T-helper 17 cell (primary cell): ENCODE data around the gene ZNF682. TPM values are rescaled to one million over a fixed set of nuclear protein-coding genes. Genes with fewer than 3 reads are reported as not detected.
"Not testable (repeated sequence)": the region's sequence is repeated elsewhere in the genome, so short reads cannot be mapped to it uniquely, and the experiment has no call there.

Experiments used
- ATAC-seq: fragments of 150-1000 bp; cut with Tn5 transposase; 2 replicates; pipeline ENCODE4 v1.10.0; 2021; ENCODE audit warnings: mild to moderate bottlenecking, moderate library complexity
- DNase-seq, 3 donors: peaks; one replicate each; pipeline versions ENCODE4 v3.0.0 to v3.0.0-alpha.2; 2020 to 2021
- H3K9me3 ChIP-seq: one replicate; pipeline ENCODE4 v1.7.0; 2013; ENCODE audit warnings: low read length, mild to moderate bottlenecking; ENCODE audit not compliant: control insufficient read depth, poor library complexity, severe bottlenecking
- H3K27ac Mint-ChIP-seq: one replicate; pipeline ENCODE4 v1.8.0; 2022; ENCODE audit warnings: mild to moderate bottlenecking, moderate library complexity, mixed read lengths
- H3K27me3 Mint-ChIP-seq: one replicate; pipeline ENCODE4 v1.8.0; 2022; ENCODE audit warnings: mixed read lengths
- H3K36me3 Mint-ChIP-seq: one replicate; pipeline ENCODE4 v1.8.0; 2022; ENCODE audit warnings: low read depth, mixed read lengths
- H3K4me1 Mint-ChIP-seq: one replicate; pipeline ENCODE4 v1.8.0; 2022; ENCODE audit warnings: mild to moderate bottlenecking, mixed read lengths
- H3K4me3 Mint-ChIP-seq: one replicate; pipeline ENCODE4 v1.8.0; 2022; ENCODE audit warnings: mild to moderate bottlenecking, moderate library complexity, mixed read lengths
- total RNA-seq, 4 donors: library from RNA in 2 of 4; stranded (reverse) in 2 of 4; gene quantifications; one replicate each; pipeline ENCODE4 v1.2.3 and lab custom pipeline; 2022 to 2026

Gene ZNF682
- total RNA-seq (1 to 10 TPM; 7.9 to 9.4 TPM), total RNA-seq (lab: John Stamatoyannopoulos, UW) (8.5 to 13.0 reads per million in 2 donors)

DNA sequence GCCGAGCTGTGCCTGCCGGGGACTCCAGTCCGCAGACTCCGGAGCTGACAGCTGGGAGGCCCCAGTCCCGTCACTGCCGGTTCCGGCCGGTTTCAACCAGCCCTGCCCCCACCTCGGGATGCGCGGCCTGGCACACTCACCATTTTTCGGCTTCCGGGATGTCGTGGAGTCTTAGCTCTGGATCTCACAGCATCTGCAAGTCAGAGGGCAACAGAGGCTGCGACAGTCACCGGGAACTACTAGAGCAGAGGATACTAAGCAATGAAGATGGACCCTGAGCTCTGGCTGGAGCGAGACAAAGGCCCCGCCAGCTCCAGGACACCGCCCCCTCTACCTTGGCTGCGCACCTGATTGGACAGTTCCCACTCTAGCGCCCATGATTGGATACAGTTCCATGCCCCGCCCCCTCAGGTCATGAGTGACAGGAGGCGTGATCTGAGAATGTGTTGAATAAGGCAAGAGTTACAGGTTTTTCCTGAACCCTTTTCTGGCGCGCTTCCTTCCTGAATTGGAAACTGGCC, at the start of gene ZNF682:
ZNF682 (minus strand) TSS at position 303 of the 521 bp plus-strand sequence; CDS start at position 143, 160 bp downstream.
- Mint-ChIP-seq H3K4me3 (peak within 1 kb of the TSS; percentile 95), H3K4me1 (peaks cover 4% of the 10 kb centered on the region), H3K27ac (peak within 1 kb of the TSS; percentile 51), H3K36me3 (no peaks in the 10 kb centered on the region), H3K27me3 (peaks cover 5% of the 10 kb centered on the region)
- H3K9me3 ChIP-seq, result no peaks in the 10 kb centered on the region
- DNase-seq, result peak; percentile 82 to 89 (median 86)
- ATAC-seq, result peak; percentile 99

DNA sequence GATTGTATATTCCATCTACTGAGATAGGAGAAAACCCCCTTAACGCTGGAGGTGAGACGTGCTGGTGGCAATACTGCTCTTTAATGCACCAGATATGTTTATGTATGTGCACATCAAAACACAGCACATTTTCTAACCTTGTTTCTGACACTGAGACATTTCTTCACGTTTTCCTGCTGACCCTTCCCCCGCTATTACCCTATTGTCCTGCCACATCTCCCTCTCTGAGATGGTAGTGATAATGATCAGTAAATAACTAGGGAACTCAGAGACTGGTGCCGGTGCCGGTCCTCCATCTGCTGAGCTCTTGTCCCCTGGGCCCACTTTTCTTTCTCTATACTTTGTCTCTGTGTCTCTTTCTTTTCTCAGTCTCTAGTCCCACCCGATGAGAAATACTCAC, 43.6 kb upstream of the ZNF682 start:
- peaks cover 12% of the 10 kb centered on the region for H3K4me1 Mint-ChIP-seq
- H3K27me3 Mint-ChIP-seq, H3K4me3 Mint-ChIP-seq, ATAC-seq, H3K36me3 Mint-ChIP-seq, H3K9me3 ChIP-seq, H3K27ac Mint-ChIP-seq, DNase-seq: not testable (repeated sequence)

DNA sequence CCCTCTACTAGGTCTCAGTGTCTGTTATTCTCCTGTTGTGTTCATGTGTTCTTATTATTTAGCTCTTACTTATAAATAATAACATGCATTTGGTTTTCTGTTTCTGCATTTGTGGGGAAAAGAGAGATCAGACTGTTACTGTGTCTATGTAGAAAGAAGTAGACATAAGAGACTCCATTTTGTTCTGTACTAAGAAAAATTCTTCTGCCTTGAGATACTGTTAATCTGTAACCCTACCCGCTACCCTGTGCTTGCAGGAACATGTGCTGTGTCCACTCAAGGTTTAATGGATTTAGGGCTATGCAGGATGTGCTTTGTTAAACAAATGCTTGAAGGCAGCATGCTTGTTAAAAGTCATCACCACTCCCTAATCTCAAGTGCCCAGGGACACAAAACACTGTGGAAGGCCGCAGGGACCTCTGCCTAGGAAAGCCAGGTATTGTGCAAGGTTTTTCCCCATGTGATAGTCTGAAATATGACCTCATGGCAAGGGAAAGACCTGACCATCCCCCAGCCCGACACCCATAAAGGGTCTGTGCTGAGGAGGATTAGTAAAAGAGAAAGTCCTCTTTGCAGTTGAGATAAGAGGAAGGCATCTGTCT, 43.0 kb upstream of the ZNF682 start:
- not testable (repeated sequence) for DNase-seq, H3K4me3 Mint-ChIP-seq, H3K36me3 Mint-ChIP-seq, H3K27ac Mint-ChIP-seq, H3K27me3 Mint-ChIP-seq, ATAC-seq, H3K9me3 ChIP-seq
- H3K4me1 Mint-ChIP-seq, result peaks cover 16% of the 10 kb centered on the region

DNA sequence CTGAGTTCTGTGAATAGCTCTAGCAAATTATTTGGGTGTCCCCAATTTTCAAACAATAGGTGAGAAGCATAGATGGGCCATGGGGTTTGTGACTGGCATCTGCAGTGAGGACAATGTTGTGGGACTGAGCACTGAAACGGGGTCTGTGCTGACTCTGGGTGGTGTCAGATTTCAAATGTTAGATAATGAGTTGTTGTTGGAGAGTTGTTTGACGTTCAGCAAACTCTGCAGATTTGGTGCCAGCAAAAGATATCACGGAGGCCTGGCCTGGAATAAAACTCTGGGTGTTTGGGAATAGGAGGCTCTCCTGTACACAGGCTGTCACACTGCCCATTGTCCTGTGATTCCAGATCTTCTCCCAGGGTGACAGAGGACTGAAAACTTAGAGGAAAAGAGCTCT, 41.4 kb upstream of the ZNF682 start:
- no peaks in the 10 kb centered on the region for H3K27me3 Mint-ChIP-seq
- no peak overlapping the region for H3K4me3 Mint-ChIP-seq
- H3K36me3 Mint-ChIP-seq, result no peaks in the 10 kb centered on the region
- H3K4me1 Mint-ChIP-seq, result peaks cover 16% of the 10 kb centered on the region
- no peak overlapping the region for H3K27ac Mint-ChIP-seq
- H3K9me3 ChIP-seq, result no peaks in the 10 kb centered on the region
- no peak for ATAC-seq
- no peak for DNase-seq

GRCh38 chr19:20079476-20079875, 40.2 kb upstream of the ZNF682 start:
- no peak overlapping the region for H3K27ac Mint-ChIP-seq
- H3K4me1 Mint-ChIP-seq, result peaks cover 16% of the 10 kb centered on the region
- H3K4me3 Mint-ChIP-seq, result peak overlapping the region; percentile 72
- H3K27me3 Mint-ChIP-seq, result no peaks in the 10 kb centered on the region
- ATAC-seq, result no peak
- no peaks in the 10 kb centered on the region for H3K36me3 Mint-ChIP-seq
- H3K9me3 ChIP-seq, result no peaks in the 10 kb centered on the region
- no peak for DNase-seq

GRCh38 chr19:20078581-20079031, 39.3 kb upstream of the ZNF682 start:
- Mint-ChIP-seq H3K27me3 (no peaks in the 10 kb centered on the region), H3K36me3 (no peaks in the 10 kb centered on the region), H3K4me1 (peaks cover 16% of the 10 kb centered on the region), H3K27ac (peak overlapping the region; percentile 72), H3K4me3 (peak overlapping the region; percentile 90)
- no peaks in the 10 kb centered on the region for H3K9me3 ChIP-seq
- DNase-seq (no peak), ATAC-seq (no peak)

GRCh38 chr19:20077791-20078463, 38.6 kb upstream of the ZNF682 start, which contains the start of gene ZNF90:
Gene ZNF90 (plus strand): TSS chr19:20078000. CDS start chr19:20078133, 133 bp downstream.
- no peaks in the 10 kb centered on the region for H3K36me3 Mint-ChIP-seq

GRCh38 chr19:20072936-20073335, 33.6 kb upstream of the ZNF682 start:
- no peak overlapping the region for H3K27ac Mint-ChIP-seq
- no peaks in the 10 kb centered on the region for H3K27me3 Mint-ChIP-seq
- H3K9me3 ChIP-seq, result no peaks in the 10 kb centered on the region
- H3K4me1 Mint-ChIP-seq, result peaks cover 4% of the 10 kb centered on the region
- no peaks in the 10 kb centered on the region for H3K36me3 Mint-ChIP-seq
- no peak for ATAC-seq
- H3K4me3 Mint-ChIP-seq, result no peak overlapping the region
- DNase-seq, result no peak

More at GRCh38 chr19:20077791-20078463, 38.6 kb upstream of the ZNF682 start, which contains the start of gene ZNF90:
- Mint-ChIP-seq H3K4me3 (peak within 1 kb of the TSS; percentile 90), H3K4me1 (peaks cover 16% of the 10 kb centered on the region), H3K27me3 (no peaks in the 10 kb centered on the region), H3K27ac (peak within 1 kb of the TSS; percentile 72)
- H3K9me3 ChIP-seq, result no peaks in the 10 kb centered on the region
- ATAC-seq (peak; percentile 99), DNase-seq (peak; percentile 63 to 80 (median 75))

- DNase-seq, result no peak
- no peak for ATAC-seq
- no peaks in the 10 kb centered on the region for H3K9me3 ChIP-seq
- H3K4me3 Mint-ChIP-seq, result no peak overlapping the region
- peaks cover 14% of the 10 kb centered on the region for H3K27me3 Mint-ChIP-seq
- no peaks in the 10 kb centered on the region for H3K4me1 Mint-ChIP-seq
- no peak overlapping the region for H3K27ac Mint-ChIP-seq
- H3K36me3 Mint-ChIP-seq, result no peaks in the 10 kb centered on the region
Observed at GRCh38 chr19:20070691-20071090, 31.4 kb upstream of the ZNF682 start.

DNA sequence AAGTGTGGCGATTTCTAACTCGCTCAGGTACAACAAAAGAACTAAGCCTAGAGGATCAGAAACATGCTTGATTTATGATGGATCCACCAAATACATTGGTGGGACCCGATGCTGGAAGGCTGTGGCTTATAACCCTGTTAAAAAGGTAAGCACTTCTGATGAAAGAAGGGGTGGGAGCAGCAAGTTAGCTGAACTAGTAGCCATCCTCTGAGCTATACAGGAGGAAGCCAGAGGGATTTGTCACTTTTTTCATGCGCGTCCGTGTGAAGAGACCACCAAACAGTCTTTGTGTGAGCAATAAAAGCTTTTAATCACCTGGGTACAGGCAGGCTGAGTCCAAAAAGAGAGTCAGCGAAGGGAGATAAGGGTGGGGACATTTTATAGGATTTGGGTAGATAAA, 29.3 kb upstream of the ZNF682 start:
- not testable (repeated sequence) for DNase-seq, H3K9me3 ChIP-seq, H3K4me1 Mint-ChIP-seq, H3K4me3 Mint-ChIP-seq, H3K27ac Mint-ChIP-seq, ATAC-seq, H3K36me3 Mint-ChIP-seq
- peaks cover 14% of the 10 kb centered on the region for H3K27me3 Mint-ChIP-seq

DNA sequence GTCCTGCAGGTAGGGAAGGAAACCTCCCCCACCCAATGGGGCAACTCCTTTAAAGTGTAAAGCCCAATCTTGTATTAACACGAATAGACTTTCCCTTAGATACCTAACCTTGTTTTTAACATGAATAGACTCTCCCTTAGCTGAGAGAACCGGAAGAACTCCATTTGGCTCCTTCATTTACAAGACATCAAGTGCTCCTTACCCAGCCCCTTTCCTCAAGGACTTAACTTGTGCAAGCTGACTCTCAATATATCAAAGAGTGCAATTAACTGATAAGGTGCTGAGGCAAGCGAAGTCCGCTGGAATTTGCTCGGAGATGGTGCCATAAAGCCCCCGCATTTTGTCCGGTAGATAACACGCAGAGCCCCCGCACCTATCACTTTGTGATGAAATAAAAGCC, 28.6 kb upstream of the ZNF682 start:
- no peaks in the 10 kb centered on the region for H3K4me1 Mint-ChIP-seq
- H3K27me3 Mint-ChIP-seq, result peaks cover 14% of the 10 kb centered on the region
- no peak overlapping the region for H3K4me3 Mint-ChIP-seq
- ATAC-seq (no peak), DNase-seq (no peak)
- H3K36me3 Mint-ChIP-seq, result no peaks in the 10 kb centered on the region
- H3K9me3 ChIP-seq, result no peaks in the 10 kb centered on the region
- no peak overlapping the region for H3K27ac Mint-ChIP-seq

- Mint-ChIP-seq H3K4me3 (no peak overlapping the region), H3K27me3 (peaks cover 14% of the 10 kb centered on the region), H3K4me1 (no peaks in the 10 kb centered on the region), H3K36me3 (no peaks in the 10 kb centered on the region), H3K27ac (no peak overlapping the region)
- H3K9me3 ChIP-seq, result no peaks in the 10 kb centered on the region
- DNase-seq (no peak), ATAC-seq (no peak)
Observed at GRCh38 chr19:20066861-20067260, 27.6 kb upstream of the ZNF682 start.

- ATAC-seq, result no peak
- H3K4me3 Mint-ChIP-seq, result no peak overlapping the region
- H3K27me3 Mint-ChIP-seq, result peaks cover 8% of the 10 kb centered on the region
- H3K4me1 Mint-ChIP-seq, result no peaks in the 10 kb centered on the region
- no peak for DNase-seq
- H3K27ac Mint-ChIP-seq, result no peak overlapping the region
- no peaks in the 10 kb centered on the region for H3K9me3 ChIP-seq
- no peaks in the 10 kb centered on the region for H3K36me3 Mint-ChIP-seq
Observed at GRCh38 chr19:20060282-20060681, 21.0 kb upstream of the ZNF682 start.
